Germinal center (tissue), 1 donor: ENCODE measurements around the gene NPM1.

ENCODE experiments used
- DNase-seq: peaks from one replicate; pipeline ENCODE4 v3.0.0; 2012; ENCODE audit warnings: mixed read lengths, low spot score

NPM1 gene

GRCh38 chr5:171450423-171451331 lies 63.0 kb downstream of the NPM1 start:
- DNase-seq = no peak

- no peak for DNase-seq
These were observed 63.8 kb downstream of the NPM1 start for GRCh38 chr5:171451421-171451820.

- no peak for DNase-seq
These were observed 65.5 kb downstream of the NPM1 start for GRCh38 chr5:171453056-171453725.

GRCh38 chr5:171453988-171454387 lies 66.3 kb downstream of the NPM1 start:
- DNase-seq = no peak

GRCh38 chr5:171454549-171454948 lies 66.9 kb downstream of the NPM1 start:
- no peak for DNase-seq

- DNase-seq = no peak
These were observed 67.9 kb downstream of the NPM1 start for GRCh38 chr5:171455522-171455921.

- no peak for DNase-seq
These were observed 69.7 kb downstream of the NPM1 start for GRCh38 chr5:171457208-171457981.

GRCh38 chr5:171459839-171460238 lies 72.2 kb downstream of the NPM1 start:
- DNase-seq = no peak
